DMS53 (cell line): ENCODE data around the gene TMEM266.

ENCODE experiments used
- DNase-seq: peaks from one replicate; lab custom pipeline; 2025; lab: John Stamatoyannopoulos, UW

The TMEM266 gene

GRCh38 chr15:76203346-76204108, 143.7 kb downstream of the TMEM266 start:
- DNase-seq = no peak

GRCh38 chr15:76204109-76204845, 144.5 kb downstream of the TMEM266 start:
- no peak for DNase-seq

- no peak for DNase-seq
Observed at GRCh38 chr15:76204916-76205460, 145.2 kb downstream of the TMEM266 start.

- DNase-seq = peak; percentile 57
Observed at GRCh38 chr15:76206325-76206976, 146.7 kb downstream of the TMEM266 start.

GRCh38 chr15:76208084-76208785, 148.4 kb downstream of the TMEM266 start:
- no peak for DNase-seq

GRCh38 chr15:76208786-76209424, 149.1 kb downstream of the TMEM266 start:
- DNase-seq = peak; percentile 19

GRCh38 chr15:76209523-76209922, 149.7 kb downstream of the TMEM266 start:
- DNase-seq = no peak

- DNase-seq = no peak
Observed at GRCh38 chr15:76209942-76210341, 150.2 kb downstream of the TMEM266 start.

- DNase-seq = no peak
Observed at GRCh38 chr15:76215634-76216033, 155.8 kb downstream of the TMEM266 start.

GRCh38 chr15:76217029-76217881, 157.5 kb downstream of the TMEM266 start:
- no peak for DNase-seq

- DNase-seq = no peak
Observed at GRCh38 chr15:76217882-76218217, 158.1 kb downstream of the TMEM266 start.

- DNase-seq = no peak
Observed at GRCh38 chr15:76221085-76221767, 161.4 kb downstream of the TMEM266 start.

- DNase-seq = no peak
Observed at GRCh38 chr15:76222159-76222558, 162.4 kb downstream of the TMEM266 start.

GRCh38 chr15:76223521-76223920, 163.7 kb downstream of the TMEM266 start:
- no peak for DNase-seq

GRCh38 chr15:76229266-76229665, 169.5 kb downstream of the TMEM266 start:
- DNase-seq = no peak

GRCh38 chr15:76233921-76234320, 174.1 kb downstream of the TMEM266 start:
- no peak for DNase-seq

GRCh38 chr15:76234337-76234889, 174.6 kb downstream of the TMEM266 start:
- DNase-seq = no peak

GRCh38 chr15:76235186-76235826, 175.5 kb downstream of the TMEM266 start:
- peak; percentile 63 for DNase-seq

- no peak for DNase-seq
Observed at GRCh38 chr15:76236350-76236749, 176.6 kb downstream of the TMEM266 start.
